Uterus (tissue), 2 donors: ENCODE data around the gene CHKA.

Experiments
- CTCF ChIP-seq, 4 experiments: fragments of 200-600 bp in 2 of 4; fragments of 450-650 bp in 2 of 4; sonication (generic) in 2 of 4; IDR thresholded peaks; one replicate each; pipeline ENCODE4 v1.5.1; 2016 to 2019; ENCODE audit warnings: antibody characterized with exemption in 4 of 4, mild to moderate bottlenecking in 2 of 4, moderate library complexity in 1 of 4
- POLR2A ChIP-seq, 2 donors: fragments of 450-650 bp; IDR thresholded peaks; one replicate each; pipeline ENCODE4 v1.6.1; 2016; ENCODE audit warnings: antibody characterized with exemption in 2 of 2, mild to moderate bottlenecking in 1 of 2, moderate library complexity in 1 of 2

GRCh38 chr11:68004551-68005335, 116.4 kb downstream of the CHKA start:
- TF ChIP-seq POLR2A (IDR thresholded peaks at IDR 0.05) (no peak), CTCF (IDR thresholded peaks at IDR 0.05) (no peak)
